ENCODE results near the gene AIM2.

The AIM2 gene

DNA sequence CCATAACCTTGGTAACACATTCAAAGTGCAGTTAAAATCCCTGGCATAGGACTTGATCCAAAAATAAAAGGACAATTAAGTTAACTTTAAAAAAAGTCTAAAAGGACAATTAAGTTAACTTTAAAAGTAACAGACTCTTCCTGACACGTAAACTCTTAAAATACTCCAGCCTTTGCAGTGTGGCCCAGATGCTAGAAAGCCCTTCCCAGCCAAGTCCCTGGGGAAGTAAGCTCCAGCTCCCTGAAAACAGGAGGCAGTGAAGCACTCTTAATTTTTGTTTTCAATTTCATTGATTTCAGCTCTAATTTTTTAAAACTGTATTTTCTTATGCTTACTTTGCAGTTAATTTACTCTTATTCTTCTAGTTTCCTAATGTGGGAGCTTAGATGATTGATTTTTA lies 5.1 kb upstream of the AIM2 start:
- Histone ChIP-seq H3K9ac (ENCODE audit: low read depth in 1 of 2, low read length in 2 of 2) (no peak overlapping the region), H3K4me1 (ENCODE audit: control insufficient read depth in 1 of 2, insufficient read depth in 2 of 2, low read length in 2 of 2) (no peaks in the 10 kb centered on the region), H3K4me3 (ENCODE audit: low read depth in 1 of 2, low read length in 2 of 2) (no peak overlapping the region), H3K9me3 (ENCODE audit: control insufficient read depth in 1 of 2, low read length in 2 of 2) (no peaks in the 10 kb centered on the region), H3K27me3 (ENCODE audit: control insufficient read depth in 1 of 2, insufficient read depth in 2 of 2, low read length in 2 of 2) (peaks cover 0 to 3% of the 10 kb centered on the region in 2 donors), H3K27ac (ENCODE audit: low read depth, low read length) (no peak overlapping the region), H3K36me3 (ENCODE audit: control insufficient read depth in 1 of 2, insufficient read depth in 2 of 2, low read length in 2 of 2) (no peaks in the 10 kb centered on the region)

DNA sequence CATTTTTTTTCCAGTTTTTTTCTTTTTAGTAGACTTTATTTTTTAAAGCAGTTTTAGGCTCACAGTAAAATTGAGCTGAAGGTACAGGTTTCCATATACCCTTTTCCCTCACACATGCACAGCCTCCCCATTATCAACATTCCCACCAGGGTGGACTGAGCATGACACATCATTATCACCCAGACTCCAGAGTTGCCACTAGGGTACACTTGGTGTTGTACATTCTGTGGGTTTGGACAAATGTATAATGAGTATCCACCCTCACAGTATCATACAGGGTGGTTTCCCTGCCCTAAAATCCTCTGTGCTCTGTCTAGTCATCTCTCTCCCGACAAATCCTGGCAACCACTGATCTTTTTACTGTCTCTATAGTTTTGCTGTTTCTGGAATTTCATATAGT lies 3.0 kb upstream of the AIM2 start:
- H3K27ac ChIP-seq (ENCODE audit: low read depth, low read length) = no peak overlapping the region
- peaks cover 0 to 3% of the 10 kb centered on the region in 2 donors for H3K27me3 ChIP-seq (ENCODE audit: control insufficient read depth in 1 of 2, insufficient read depth in 2 of 2, low read length in 2 of 2)
- H3K4me3 ChIP-seq (ENCODE audit: low read depth in 1 of 2, low read length in 2 of 2) = no peak overlapping the region
- H3K9ac ChIP-seq (ENCODE audit: low read depth in 1 of 2, low read length in 2 of 2) = no peak overlapping the region
- H3K4me1 ChIP-seq (ENCODE audit: control insufficient read depth in 1 of 2, insufficient read depth in 2 of 2, low read length in 2 of 2) = no peaks in the 10 kb centered on the region
- H3K9me3 ChIP-seq (ENCODE audit: control insufficient read depth in 1 of 2, low read length in 2 of 2) = no peaks in the 10 kb centered on the region
- H3K36me3 ChIP-seq (ENCODE audit: control insufficient read depth in 1 of 2, insufficient read depth in 2 of 2, low read length in 2 of 2) = no peaks in the 10 kb centered on the region

DNA sequence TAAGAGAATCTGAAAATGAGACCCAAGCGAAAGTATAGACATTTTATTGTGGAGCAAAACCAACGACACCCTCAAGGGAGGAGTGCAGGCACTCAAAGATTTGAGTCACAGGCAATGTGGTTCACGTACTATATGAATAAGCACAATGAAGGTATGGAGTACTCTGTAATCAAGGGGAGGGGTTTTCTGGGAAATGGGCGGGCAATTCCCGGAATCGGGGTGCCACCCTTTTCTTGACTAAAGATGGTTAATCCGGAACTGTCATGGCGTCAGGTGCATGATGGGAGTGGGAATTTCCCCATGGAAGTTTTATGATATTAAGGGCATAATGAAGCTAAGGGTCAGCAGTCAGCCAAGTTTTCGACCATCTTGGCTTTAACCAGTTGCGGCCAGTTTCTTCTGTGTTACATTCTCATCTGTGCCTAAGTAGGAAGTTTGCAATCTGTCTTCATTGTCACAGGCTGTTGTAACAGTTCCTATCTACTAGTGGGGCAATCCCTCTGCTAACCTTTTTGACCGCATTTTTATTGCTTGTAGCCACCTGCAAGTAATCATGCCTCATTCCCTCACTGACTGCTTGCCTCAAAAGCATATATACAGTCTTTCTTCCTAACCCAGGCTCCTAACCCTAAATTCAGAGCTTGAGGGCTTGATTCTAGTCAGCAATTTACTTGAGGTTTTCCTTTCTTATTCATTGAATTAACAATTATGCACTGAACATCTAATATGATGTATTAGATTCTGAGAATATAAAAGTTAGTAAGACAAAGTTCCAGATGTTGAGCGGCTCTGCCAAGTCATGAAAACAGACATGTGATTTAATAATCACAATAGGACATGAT lies 775 bp upstream of the AIM2 start:
- Histone ChIP-seq H3K27ac (ENCODE audit: low read depth, low read length) (peak overlapping the region; percentile 44), H3K36me3 (ENCODE audit: control insufficient read depth in 1 of 2, insufficient read depth in 2 of 2, low read length in 2 of 2) (no peaks in the 10 kb centered on the region), H3K9me3 (ENCODE audit: control insufficient read depth in 1 of 2, low read length in 2 of 2) (no peaks in the 10 kb centered on the region), H3K9ac (ENCODE audit: low read depth in 1 of 2, low read length in 2 of 2) (peak overlapping the region in 1 of 2 donors; percentile 70), H3K27me3 (ENCODE audit: control insufficient read depth in 1 of 2, insufficient read depth in 2 of 2, low read length in 2 of 2) (peaks cover 0 to 3% of the 10 kb centered on the region in 2 donors), H3K4me3 (ENCODE audit: low read depth in 1 of 2, low read length in 2 of 2) (no peak overlapping the region), H3K4me1 (ENCODE audit: control insufficient read depth in 1 of 2, insufficient read depth in 2 of 2, low read length in 2 of 2) (no peaks in the 10 kb centered on the region)

DNA sequence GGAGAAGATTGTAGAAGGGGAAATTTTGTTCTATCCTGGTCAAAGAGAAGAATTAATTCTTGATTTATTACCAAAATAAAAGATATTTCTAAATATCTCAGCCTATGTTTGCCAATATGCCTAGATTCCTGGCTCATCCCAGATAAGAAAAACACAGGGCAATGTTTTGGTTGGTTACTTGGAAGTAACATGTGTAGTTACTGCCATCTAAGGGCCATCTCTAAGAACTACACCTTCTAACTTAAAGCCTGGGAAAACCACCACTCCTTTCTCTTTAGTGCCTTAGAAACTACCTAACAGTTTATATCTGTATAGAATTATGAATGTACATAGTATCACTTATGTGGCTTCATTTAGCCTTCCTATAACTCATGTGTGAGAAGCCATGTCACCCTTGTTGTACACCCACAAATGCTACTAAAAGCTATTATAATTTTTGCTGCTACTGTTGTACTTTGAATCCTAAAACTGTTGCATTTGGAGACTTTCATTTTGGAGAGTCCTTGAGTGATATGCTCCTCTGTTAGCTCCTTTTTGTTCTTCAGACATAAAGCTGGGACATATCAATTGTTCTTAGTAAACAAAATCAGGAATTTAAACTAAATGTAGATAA lies 4.5 kb downstream of the AIM2 start:
- Histone ChIP-seq H3K4me1 (ENCODE audit: control insufficient read depth in 1 of 2, insufficient read depth in 2 of 2, low read length in 2 of 2) (peaks cover 8 to 9% of the 10 kb centered on the region in 2 donors), H3K36me3 (ENCODE audit: control insufficient read depth in 1 of 2, insufficient read depth in 2 of 2, low read length in 2 of 2) (no peaks in the 10 kb centered on the region), H3K9me3 (ENCODE audit: control insufficient read depth in 1 of 2, low read length in 2 of 2) (no peaks in the 10 kb centered on the region), H3K27me3 (ENCODE audit: control insufficient read depth in 1 of 2, insufficient read depth in 2 of 2, low read length in 2 of 2) (no peaks in the 10 kb centered on the region), H3K27ac (ENCODE audit: low read depth, low read length) (no peak overlapping the region), H3K9ac (ENCODE audit: low read depth in 1 of 2, low read length in 2 of 2) (no peak overlapping the region), H3K4me3 (ENCODE audit: low read depth in 1 of 2, low read length in 2 of 2) (no peak overlapping the region)

DNA sequence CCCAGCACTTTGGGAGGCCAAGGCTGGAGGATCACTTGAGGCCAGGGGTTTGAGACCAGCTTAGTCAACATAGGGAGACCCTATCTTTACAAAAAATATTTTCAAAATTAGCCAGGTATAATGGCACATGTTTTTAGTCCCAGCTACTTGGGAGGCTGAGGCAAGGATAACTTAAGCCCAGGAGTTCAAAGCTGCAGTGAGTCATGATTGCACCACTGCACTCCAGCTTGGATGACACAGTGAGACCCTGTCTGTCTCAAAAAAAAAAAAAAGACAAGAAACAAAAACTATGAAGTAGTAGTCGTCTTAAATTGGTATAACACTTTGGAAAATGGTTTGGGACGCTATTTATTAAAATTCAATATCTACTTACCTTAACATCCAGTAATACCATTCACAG lies 7.7 kb downstream of the AIM2 start:
- peaks cover 8 to 9% of the 10 kb centered on the region in 2 donors for H3K4me1 ChIP-seq (ENCODE audit: control insufficient read depth in 1 of 2, insufficient read depth in 2 of 2, low read length in 2 of 2)

DNA sequence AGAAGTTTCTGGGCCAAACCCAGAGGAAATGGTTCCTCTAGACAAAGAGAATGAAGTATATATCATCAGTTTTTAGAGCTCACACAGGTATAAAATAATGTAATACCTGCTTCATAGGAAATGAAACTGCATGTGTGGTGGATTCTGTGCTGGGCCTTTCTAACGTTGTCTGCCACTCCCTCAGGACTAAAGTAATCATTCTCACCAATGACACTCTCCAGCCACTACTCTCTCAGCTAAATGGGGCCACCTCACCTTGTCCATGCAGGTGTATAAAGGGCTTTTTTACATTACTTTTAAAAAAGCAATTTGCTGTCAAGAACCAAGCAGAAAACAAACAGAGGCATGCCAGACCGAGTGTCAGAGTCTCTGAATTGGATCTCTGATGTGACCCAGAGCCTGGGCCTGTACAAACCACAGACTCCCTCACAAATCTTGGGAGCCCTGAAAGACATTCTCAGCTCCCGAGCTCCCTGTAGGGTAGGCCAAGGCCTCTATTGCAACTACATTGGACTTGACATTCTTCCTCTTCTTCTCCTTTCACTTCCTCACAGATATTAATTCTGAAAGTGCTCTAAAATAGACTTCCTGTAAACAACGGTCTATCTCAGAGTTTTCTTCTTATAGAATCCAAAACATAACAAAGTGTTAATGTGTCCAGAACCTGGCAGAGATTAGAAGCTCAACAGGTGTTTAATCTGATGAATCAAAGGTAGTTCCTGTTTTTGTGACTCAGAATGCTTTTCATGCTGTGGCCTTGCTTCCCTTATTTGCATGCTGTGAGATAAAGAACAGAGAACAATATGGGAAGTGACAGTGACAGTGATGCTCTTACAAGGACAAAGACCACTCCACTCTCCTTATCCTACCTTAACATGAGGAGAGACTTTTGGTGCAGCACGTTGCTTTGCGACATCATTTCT lies 8.6 kb downstream of the AIM2 start:
- Histone ChIP-seq H3K4me3 (ENCODE audit: low read depth in 1 of 2, low read length in 2 of 2) (no peak overlapping the region), H3K27ac (ENCODE audit: low read depth, low read length) (no peak overlapping the region), H3K9ac (ENCODE audit: low read depth in 1 of 2, low read length in 2 of 2) (no peak overlapping the region), H3K4me1 (ENCODE audit: control insufficient read depth in 1 of 2, insufficient read depth in 2 of 2, low read length in 2 of 2) (peaks cover 8 to 9% of the 10 kb centered on the region in 2 donors), H3K27me3 (ENCODE audit: control insufficient read depth in 1 of 2, insufficient read depth in 2 of 2, low read length in 2 of 2) (no peaks in the 10 kb centered on the region), H3K9me3 (ENCODE audit: control insufficient read depth in 1 of 2, low read length in 2 of 2) (no peaks in the 10 kb centered on the region), H3K36me3 (ENCODE audit: control insufficient read depth in 1 of 2, insufficient read depth in 2 of 2, low read length in 2 of 2) (no peaks in the 10 kb centered on the region)

More for the DNA sequence above, 7.7 kb downstream of the AIM2 start:
- no peak overlapping the region for H3K4me3 ChIP-seq (ENCODE audit: low read depth in 1 of 2, low read length in 2 of 2)
- no peaks in the 10 kb centered on the region for H3K27me3 ChIP-seq (ENCODE audit: control insufficient read depth in 1 of 2, insufficient read depth in 2 of 2, low read length in 2 of 2)
- H3K9ac ChIP-seq (ENCODE audit: low read depth in 1 of 2, low read length in 2 of 2) = no peak overlapping the region
- H3K27ac ChIP-seq (ENCODE audit: low read depth, low read length) = no peak overlapping the region
- H3K9me3 ChIP-seq (ENCODE audit: control insufficient read depth in 1 of 2, low read length in 2 of 2) = no peaks in the 10 kb centered on the region
- no peaks in the 10 kb centered on the region for H3K36me3 ChIP-seq (ENCODE audit: control insufficient read depth in 1 of 2, insufficient read depth in 2 of 2, low read length in 2 of 2)

DNA sequence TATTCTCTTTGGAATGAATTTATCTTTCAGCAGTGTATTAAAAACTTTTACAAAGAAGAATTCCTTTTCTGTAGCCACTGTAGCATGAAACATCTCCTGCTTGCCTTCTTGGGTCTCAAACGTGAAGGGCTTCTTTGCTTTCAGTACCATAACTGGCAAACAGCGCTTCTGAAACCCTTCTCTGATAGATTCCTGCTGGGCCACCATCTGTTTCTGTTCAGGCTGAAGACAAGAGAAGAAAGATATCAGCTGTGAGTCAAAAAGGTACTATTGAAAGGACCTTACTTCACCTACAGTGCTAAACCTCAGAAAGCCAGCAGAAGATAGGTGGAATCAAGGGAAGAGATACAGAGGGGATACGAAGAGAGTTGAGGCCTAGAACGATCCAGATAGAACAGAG lies 10.5 kb downstream of the AIM2 start:
- Histone ChIP-seq H3K4me3 (ENCODE audit: low read depth in 1 of 2, low read length in 2 of 2) (no peak overlapping the region), H3K9me3 (ENCODE audit: control insufficient read depth in 1 of 2, low read length in 2 of 2) (no peaks in the 10 kb centered on the region), H3K27me3 (ENCODE audit: control insufficient read depth in 1 of 2, insufficient read depth in 2 of 2, low read length in 2 of 2) (no peaks in the 10 kb centered on the region), H3K4me1 (ENCODE audit: control insufficient read depth in 1 of 2, insufficient read depth in 2 of 2, low read length in 2 of 2) (peaks cover 8 to 9% of the 10 kb centered on the region in 2 donors), H3K9ac (ENCODE audit: low read depth in 1 of 2, low read length in 2 of 2) (no peak overlapping the region), H3K36me3 (ENCODE audit: control insufficient read depth in 1 of 2, insufficient read depth in 2 of 2, low read length in 2 of 2) (no peaks in the 10 kb centered on the region), H3K27ac (ENCODE audit: low read depth, low read length) (no peak overlapping the region)

DNA sequence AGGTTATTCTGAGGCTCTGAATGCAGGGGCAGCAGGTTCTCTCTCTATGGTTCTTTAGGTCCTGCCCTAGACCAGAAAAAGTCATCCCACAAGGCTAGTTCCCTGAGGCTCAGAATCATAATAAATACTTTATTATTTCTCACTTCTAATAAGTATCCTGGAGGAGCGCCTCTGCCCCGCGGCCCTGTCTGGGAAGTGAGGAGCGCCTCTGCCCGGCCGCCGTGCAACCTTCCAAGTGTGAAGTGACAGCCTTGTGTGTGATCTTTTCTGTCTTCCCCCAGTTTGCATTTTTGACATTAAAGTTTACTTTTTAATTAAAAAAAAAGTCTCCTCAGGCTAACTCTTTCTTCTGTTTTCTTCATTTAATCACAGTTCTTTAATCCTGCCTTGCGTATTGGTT lies 11.5 kb downstream of the AIM2 start:
- H3K27ac ChIP-seq (ENCODE audit: low read depth, low read length) = no peak overlapping the region
- H3K9me3 ChIP-seq (ENCODE audit: control insufficient read depth in 1 of 2, low read length in 2 of 2) = no peaks in the 10 kb centered on the region
- H3K4me3 ChIP-seq (ENCODE audit: low read depth in 1 of 2, low read length in 2 of 2) = no peak overlapping the region
- H3K9ac ChIP-seq (ENCODE audit: low read depth in 1 of 2, low read length in 2 of 2) = no peak overlapping the region
- H3K36me3 ChIP-seq (ENCODE audit: control insufficient read depth in 1 of 2, insufficient read depth in 2 of 2, low read length in 2 of 2) = no peaks in the 10 kb centered on the region
- peaks cover 8 to 9% of the 10 kb centered on the region in 2 donors for H3K4me1 ChIP-seq (ENCODE audit: control insufficient read depth in 1 of 2, insufficient read depth in 2 of 2, low read length in 2 of 2)
- H3K27me3 ChIP-seq (ENCODE audit: control insufficient read depth in 1 of 2, insufficient read depth in 2 of 2, low read length in 2 of 2) = no peaks in the 10 kb centered on the region

DNA sequence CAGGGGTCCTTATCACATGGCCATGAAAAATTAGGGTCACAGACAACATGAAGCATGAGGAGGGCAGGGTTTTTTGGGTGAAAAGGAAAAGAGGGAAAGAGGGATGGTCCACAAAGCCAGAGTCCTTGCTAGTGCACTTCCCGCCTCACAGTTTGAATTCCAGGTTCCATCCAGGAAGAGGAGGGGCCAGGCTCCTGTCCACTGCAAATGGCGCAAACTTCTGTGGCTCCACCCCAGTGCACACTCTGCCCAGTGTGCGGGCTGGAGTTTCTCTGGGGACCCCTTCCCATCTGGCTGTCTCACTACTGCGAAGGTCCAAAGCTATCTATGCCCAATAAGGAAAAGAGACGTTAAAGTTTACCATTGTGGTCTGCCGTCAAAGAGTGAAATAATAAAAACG lies 17.8 kb downstream of the AIM2 start:
- H3K9me3 ChIP-seq (ENCODE audit: control insufficient read depth in 1 of 2, low read length in 2 of 2) = no peaks in the 10 kb centered on the region
- H3K27ac ChIP-seq (ENCODE audit: low read depth, low read length) = no peak overlapping the region
- no peak overlapping the region for H3K9ac ChIP-seq (ENCODE audit: low read depth in 1 of 2, low read length in 2 of 2)
- H3K4me3 ChIP-seq (ENCODE audit: low read depth in 1 of 2, low read length in 2 of 2) = no peak overlapping the region
- no peaks in the 10 kb centered on the region for H3K27me3 ChIP-seq (ENCODE audit: control insufficient read depth in 1 of 2, insufficient read depth in 2 of 2, low read length in 2 of 2)
- peaks cover 0 to 8% of the 10 kb centered on the region in 2 donors for H3K4me1 ChIP-seq (ENCODE audit: control insufficient read depth in 1 of 2, insufficient read depth in 2 of 2, low read length in 2 of 2)
- H3K36me3 ChIP-seq (ENCODE audit: control insufficient read depth in 1 of 2, insufficient read depth in 2 of 2, low read length in 2 of 2) = peaks cover 4 to 20% of the 10 kb centered on the region in 2 donors

Measured in duodenal mucosa (tissue), 2 donors.